Mesenchymal stem cell (in vitro differentiated cells and primary cell): ENCODE data around the gene POTEB2. TPM values are rescaled to one million over a fixed set of nuclear protein-coding genes. Genes with fewer than 3 reads are reported as not detected.

Experiments used
- small RNA-seq: library from polyadenylated mRNA; stranded (forward); fragments of <200 nt; extraction: miRNeasy Mini kit (QIAGEN cat#:217004); gene quantifications from one replicate; pipeline ENCODE3, GENCODE V24; 2013; ENCODE audit warnings: low read depth

The POTEB2 gene

Small RNAs within 50 kb of the gene (small RNA-seq; reads per million reads assigned to genes)
- gene AC012414.2 (not detected), gene MIR3118-2 (not detected), gene RNU6-749P (not detected), gene ZNF519P2 (not detected)
